K562 (cell line): ENCODE measurements around the gene CLDN7. TPM values are rescaled to one million over a fixed set of nuclear protein-coding genes. Genes with fewer than 3 reads are reported as not detected.
A peak's percentile ranks its signal among the peaks of the same experiment; 100 is the strongest.

Experiments used
- ATAC-seq: fragments of 200-7000 bp; cut with Tn5 transposase; 3 replicates; pipeline ENCODE4 v1.9.1; 2020; ENCODE audit warnings: moderate library complexity
- BruUV-seq: library from RNA; stranded (reverse); fragments of 400-500 nt; replicated peaks from 2 replicates; lab custom pipeline; 2021; lab: Mats Ljungman, UMichigan
- CTCF ChIA-PET: fragments of 300-600 bp; formaldehyde crosslinking; extraction: SDS; loops from one replicate; lab custom pipeline; 2021; ENCODE audit warnings: low intra/inter-chr PET ratio; lab: Yijun Ruan, JAX
- POLR2A ChIA-PET: fragments of 300-600, 350-650 bp; sonication (Branson Sonifier 250); formaldehyde crosslinking; extraction: SDS; loops from one replicate; lab custom pipeline; 2021; ENCODE audit warnings: antibody characterized with exemption, inconsistent platforms; lab: Yijun Ruan, JAX
- DNase-seq, 4 experiments: peaks; one replicate each; pipeline versions ENCODE4 v3.0.0 to v3.0.0-alpha.2; 2011 to 2018; ENCODE audit warnings: low spot score in 3 of 4, mixed read lengths in 3 of 4; ENCODE audit errors: extremely low read depth in 1 of 4
- FAIRE-seq: peaks from 2 replicates; lab custom pipeline; 2011; peaks lifted over from hg19 to GRCh38; lab: Jason Lieb, UNC
- H2AFZ ChIP-seq: 2 replicates; pipeline ENCODE4 v1.6.0; 2011; ENCODE audit warnings: low read depth, low read length, control low read depth, inconsistent platforms
- H3K27ac ChIP-seq: fragments of 200-600 bp; 3 replicates; pipeline ENCODE4 v1.8.0; 2011; ENCODE audit warnings: low read depth, mild to moderate bottlenecking, control low read depth, inconsistent platforms, low read length, moderate library complexity, mixed read lengths; ENCODE audit errors: extremely low read depth
- H3K27me3 ChIP-seq, 2 experiments: fragments of 300-600 bp in 1 of 2; 2 replicates in 1 of 2; 3 replicates in 1 of 2; pipeline versions ENCODE4 v1.6.0 to v1.8.0; 2011; ENCODE audit warnings: inconsistent platforms in 2 of 2, low read length in 2 of 2, mild to moderate bottlenecking in 1 of 2, mixed read lengths in 1 of 2, moderate library complexity in 1 of 2; ENCODE audit not compliant: control insufficient read depth in 2 of 2, insufficient read depth in 2 of 2
- H3K36me3 ChIP-seq: fragments of 300-600 bp; 3 replicates; pipeline ENCODE4 v1.8.0; 2011; ENCODE audit warnings: mild to moderate bottlenecking, low read length, inconsistent platforms; ENCODE audit not compliant: control insufficient read depth, insufficient read depth
- H3K4me1 ChIP-seq, 2 experiments: fragments of 200-600 bp in 1 of 2; replicated peaks in 1 of 2; 2 replicates in 1 of 2; 3 replicates in 1 of 2; pipeline versions ENCODE4 v1.5.1 to v1.8.0; 2011; ENCODE audit warnings: inconsistent platforms in 2 of 2, low read length in 2 of 2, mild to moderate bottlenecking in 1 of 2, mixed read lengths in 1 of 2, moderate library complexity in 1 of 2; ENCODE audit not compliant: control insufficient read depth in 2 of 2, insufficient read depth in 2 of 2
- H3K4me2 ChIP-seq: 2 replicates; pipeline ENCODE4 v1.6.1; 2011; ENCODE audit warnings: low read length, control low read depth, inconsistent platforms, mixed read lengths; ENCODE audit not compliant: insufficient read depth
- H3K4me3 ChIP-seq: fragments of 200-600 bp; sonication (generic), shearing (Covaris generic); 2 replicates; pipeline ENCODE4 v1.5.1; 2016; ENCODE audit warnings: control low read depth, inconsistent platforms
- H3K79me2 ChIP-seq: fragments of 200-600 bp; 3 replicates; pipeline ENCODE4 v1.8.0; 2011; ENCODE audit warnings: low read length, inconsistent platforms; ENCODE audit not compliant: control insufficient read depth, insufficient read depth
- H3K9ac ChIP-seq, 2 experiments: 2 replicates each; pipeline versions ENCODE4 v1.6.0 to v1.6.1; 2011; ENCODE audit warnings: low read depth in 2 of 2, low read length in 2 of 2, control low read depth in 1 of 2, inconsistent platforms in 1 of 2, mild to moderate bottlenecking in 1 of 2, mixed read lengths in 1 of 2; ENCODE audit not compliant: insufficient read depth in 1 of 2
- H3K9me1 ChIP-seq: one replicate; pipeline ENCODE4 v1.6.0; 2011; ENCODE audit warnings: inconsistent platforms, mild to moderate bottlenecking, low read length, moderate library complexity; ENCODE audit not compliant: control insufficient read depth, insufficient read depth
- H3K9me3 ChIP-seq: replicated peaks from 2 replicates; pipeline ENCODE4 v1.5.1; 2011; ENCODE audit warnings: low read depth, low read length, inconsistent platforms; ENCODE audit not compliant: control insufficient read depth, insufficient read depth
- H4K20me1 ChIP-seq: replicated peaks from 2 replicates; pipeline ENCODE4 v1.6.1; 2011; ENCODE audit warnings: low read length, inconsistent platforms, mixed read lengths; ENCODE audit not compliant: control insufficient read depth, insufficient read depth
- BMI1 ChIP-seq: fragments of 150-350 bp; IDR thresholded peaks from 2 replicates; pipeline ENCODE4 v1.6.1; 2014; ENCODE audit warnings: low read length
- COPS2 ChIP-seq: fragments of 450-650 bp; conservative IDR thresholded peaks from 2 replicates; pipeline ENCODE4 v1.6.1; 2016; ENCODE audit warnings: mild to moderate bottlenecking, moderate library complexity
- EP400 ChIP-seq: fragments of 450-650 bp; IDR thresholded peaks from 2 replicates; pipeline ENCODE4 v1.6.1; 2017; ENCODE audit warnings: antibody characterized with exemption, mild to moderate bottlenecking, moderate library complexity
- FOSL1 ChIP-seq: fragments of 200-800 bp; sonication (Bioruptor generic); conservative IDR thresholded peaks from 2 replicates; pipeline ENCODE4 v1.6.1; 2016; ENCODE audit warnings: missing genetic modification characterization, missing compliant biosample characterization
- KLF1 ChIP-seq: fragments of 450-650 bp; IDR thresholded peaks from 2 replicates; pipeline ENCODE4 v1.6.1; 2016; ENCODE audit warnings: missing genetic modification characterization, missing compliant biosample characterization
- L3MBTL2 ChIP-seq: fragments of 450-650 bp; IDR thresholded peaks from 2 replicates; pipeline ENCODE4 v1.6.1; 2016; ENCODE audit warnings: mild to moderate bottlenecking, moderate library complexity
- LARP7 ChIP-seq: fragments of 450-650 bp; IDR thresholded peaks from 2 replicates; pipeline ENCODE4 v1.6.1; 2016
- PPARD ChIP-seq: fragments of 250-450 bp; sonication (Bioruptor Pico); IDR thresholded peaks from 2 replicates; pipeline ENCODE4 v1.8.0; 2022; ENCODE audit warnings: inconsistent platforms, mild to moderate bottlenecking, moderate library complexity
- SIN3B ChIP-seq: fragments of 450-650 bp; IDR thresholded peaks from 2 replicates; pipeline ENCODE4 v1.6.1; 2017; ENCODE audit warnings: low read depth, mild to moderate bottlenecking, moderate library complexity
- SRF ChIP-seq, 2 experiments: fragments of 250-450, 450-650 bp in 1 of 2; sonication (Bioruptor Pico) in 1 of 2; sonication (generic) in 1 of 2; formaldehyde crosslinking; IDR thresholded peaks; 2 replicates each; pipeline versions ENCODE4 v1.5.0 to v1.5.1; 2020 to 2022; ENCODE audit warnings: mild to moderate bottlenecking in 1 of 2, missing genetic modification reagents in 1 of 2
- TEAD2 ChIP-seq: fragments of 450-650 bp; IDR thresholded peaks from 2 replicates; pipeline ENCODE4 v1.6.1; 2016; ENCODE audit warnings: missing genetic modification characterization, control low read depth, missing compliant biosample characterization
- TRIM24 ChIP-seq, 2 experiments: fragments of 450-650 bp; IDR thresholded peaks; 2 replicates each; pipeline ENCODE4 v1.6.1; 2016
- ZFX ChIP-seq: sonication (generic); formaldehyde crosslinking; IDR thresholded peaks from 2 replicates; pipeline ENCODE4 v1.8.0; 2022; ENCODE audit warnings: mild to moderate bottlenecking, missing genetic modification reagents, moderate library complexity
- ZNF175 ChIP-seq: fragments of 200-800 bp; sonication (Bioruptor generic); IDR thresholded peaks from 2 replicates; pipeline ENCODE4 v1.6.1; 2016; ENCODE audit warnings: low read depth, mild to moderate bottlenecking, missing genetic modification characterization, missing compliant biosample characterization
- ZNF324 ChIP-seq: fragments of 250-450 bp; sonication (Bioruptor Pico); IDR thresholded peaks from 2 replicates; pipeline ENCODE4 v1.4.0; 2020; ENCODE audit warnings: mild to moderate bottlenecking
- ZNF347 ChIP-seq: fragments of 450-650 bp; formaldehyde crosslinking; IDR thresholded peaks from 2 replicates; pipeline ENCODE4 v1.4.0; 2020; ENCODE audit warnings: low read depth, mild to moderate bottlenecking, moderate library complexity
- WGBS: fragments of 100-300 bp; shearing (Covaris generic); methylation state at CpG from one replicate; pipeline ENCODE4 v1.1.6; 2016; ENCODE audit warnings: low coverage, mixed read lengths; ENCODE audit not compliant: insufficient coverage; ENCODE audit errors: missing lambda C conversion rate; 5-methylcytosine and 5-hydroxymethylcytosine counted together
- in situ Hi-C: fragments of 300-500 bp; cut with MboI; formaldehyde crosslinking; loops from 4 replicates; pipeline ENCODE4 v1.15.0; 2018; ENCODE audit warnings: inconsistent platforms, mixed read lengths
- intact Hi-C: fragments of 100-400 bp; cut with micrococcal nuclease; formaldehyde crosslinking; loops from 2 replicates; pipeline ENCODE4 v1.14.2; 2022
- polyA plus RNA-seq, 8 experiments: library from polyadenylated mRNA; depleted of rRNA in 4 of 8; stranded (reverse) in 5 of 8; unstranded in 3 of 8; fragments of >200 nt; fragmentation: Nextera tagmentation in 2 of 8; fragmentation: Illumina TruSeq in 1 of 8; extraction: Ambion mirVana in 2 of 8; extraction: Trizol in 1 of 8; gene quantifications; 2 replicates each; pipeline versions ENCODE4 v1.2.1 to v1.2.3, GENCODE V29; 2011 to 2014; ENCODE audit warnings: inconsistent platforms in 1 of 8, missing spikeins in 1 of 8
- total RNA-seq, 7 experiments: library from RNA; depleted of rRNA in 6 of 7; stranded (reverse); fragments of >200 nt in 6 of 7; fragmentation: Illumina TruSeq in 2 of 7; extraction: Trizol in 2 of 7; gene quantifications; 2 replicates each; pipeline versions ENCODE4 v1.2.1 to v1.2.3, GENCODE V29; 2011 to 2021; ENCODE audit warnings: low replicate concordance in 1 of 7

Gene CLDN7
- total and polyA plus RNA-seq, 9 of the 15 experiments (the other 6 are each of a cell fraction or from before 2014, with no cell fraction given): 2.2 to 14.5 (median 7.6) TPM

GRCh38 chr17:7281953-7282751 is 19.9 kb upstream of the CLDN7 start (continued):
- TF ChIP-seq ZNF347 (CRISPR knock-in tag) (no peak), EP400 (0 out of 2 replicates have a peak, but pooled peaks have one; percentile 17), SIN3B (peak; percentile 18; the same call in 1 of the 2 replicates), ZFX (CRISPR knock-in tag) (no peak), L3MBTL2 (0 out of 2 replicates have a peak, but pooled peaks have one; percentile 3), COPS2 (no peak)
- TF ChIP-seq, all 486 proteins: peak for 6

GRCh38 chr17:7281074-7281952 is 19.0 kb upstream of the CLDN7 start, which contains the start of gene SLC2A4:
Gene SLC2A4 (plus strand): TSS chr17:7281718. CDS start chr17:7281935, 217 bp downstream.
- BruUV-seq: no TSS peak
- peak; percentile 90 for ATAC-seq
- H3K9ac ChIP-seq: peak within 1 kb of the TSS; percentile 65 to 97
- FAIRE-seq: peak; percentile 94
- H3K9me3 ChIP-seq: no peaks in the 10 kb centered on the region
- H3K27me3 ChIP-seq: no peaks in the 10 kb centered on the region
- peak within 1 kb of the TSS; percentile 84 for H3K4me2 ChIP-seq
- no peaks in the 10 kb centered on the region; the same call in 1 of the 2 replicates for H4K20me1 ChIP-seq
- ChIA-PET CTCF (interaction anchor here (2.1 to 2.3 kb wide), 2 partner anchors 15 to 64 kb away, joined by 19 to 32 read pairs; no protein-coding TSS in a partner anchor), POLR2A (interaction anchor here (0.6 to 1.8 kb wide), 6 partner anchors 13 to 875 kb away, joined by 3 to 6 read pairs (median 4); no protein-coding TSS in a partner anchor)
- H3K4me3 ChIP-seq: peak within 1 kb of the TSS; percentile 65
- intact Hi-C loops (loop anchor here (2.0 to 5.0 kb wide), 2 partner anchors 44 to 63 kb away; partner anchors contain the start of gene PHF23), in situ Hi-C loops (loop anchor here (5.0 kb wide), 1 partner anchor 61 kb away; no protein-coding TSS in a partner anchor)
- peak within 1 kb of the TSS; percentile 91 for H2AFZ ChIP-seq
- peak; percentile 96 to 98 (median 97) for DNase-seq
- H3K27ac ChIP-seq: peak within 1 kb of the TSS; percentile 74
- no peaks in the 10 kb centered on the region for H3K9me1 ChIP-seq
- WGBS: 0% methylated on average over 37 of the region's 71 CpGs
- H3K4me1 ChIP-seq: peaks cover 15 to 44% of the 10 kb centered on the region in 2 experiments; a peak in 4 of 5 replicates
- 0 out of 3 replicates have a peak, but pooled peaks cover 3% of the 10 kb centered on the region for H3K36me3 ChIP-seq
- H3K79me2 ChIP-seq: no peaks in the 10 kb centered on the region; the same call in 2 of the 3 replicates
- TF ChIP-seq ZNF175 (CRISPR knock-in tag): no peak
- TF ChIP-seq BMI1: no peak
- TF ChIP-seq TRIM24 (IDR thresholded peaks at IDR 0.05): no peak
- no peak for TF ChIP-seq SRF (CRISPR knock-in tag; IDR thresholded peaks at IDR 0.05)
- TF ChIP-seq LARP7: no peak
- no peak for TF ChIP-seq ZNF324 (CRISPR knock-in tag)
- TF ChIP-seq FOSL1: no peak
- no peak for TF ChIP-seq KLF1
- no peak for TF ChIP-seq TEAD2 (tag)
- TF ChIP-seq PPARD (CRISPR knock-in tag): no peak
